Panc1 (cell line): Measurements from ENCODE around the gene APBB2. TPM values are rescaled to one million over a fixed set of nuclear protein-coding genes. Genes with fewer than 3 reads are reported as not detected.

ENCODE experiments used
- ATAC-seq: fragments of 200-7000 bp; cut with Tn5 transposase; 2 replicates; pipeline ENCODE4 v1.9.1; 2020; ENCODE audit warnings: mild to moderate bottlenecking, moderate library complexity
- BruUV-seq: library from RNA; stranded (reverse); fragments of 400-500 nt; replicated peaks from 2 replicates; lab custom pipeline; 2021; lab: Mats Ljungman, UMichigan
- CTCF ChIA-PET: fragments of 300-600 bp; sonication (Branson Sonifier 250); formaldehyde crosslinking; loops from one replicate; lab custom pipeline; 2022; ENCODE audit warnings: antibody characterized with exemption; lab: Charles Lee
- POLR2A ChIA-PET: fragments of 300-600 bp; sonication (Branson Sonifier 250); formaldehyde crosslinking; loops from one replicate; lab custom pipeline; 2022; ENCODE audit warnings: antibody characterized with exemption; lab: Charles Lee
- DNase-seq: peaks from one replicate; pipeline ENCODE4 v3.0.0-alpha.2; 2010; ENCODE audit warnings: low read depth, low spot score
- H3K27ac ChIP-seq: 2 replicates; pipeline ENCODE4 v1.5.1; 2011; ENCODE audit warnings: mild to moderate bottlenecking, low read length, inconsistent platforms
- H3K27me3 ChIP-seq: fragments of 200-500 bp; sonication (Bioruptor generic); 2 replicates; pipeline ENCODE4 v1.6.0; 2014; ENCODE audit warnings: low read length, inconsistent platforms; ENCODE audit not compliant: control insufficient read depth, insufficient read depth
- H3K36me3 ChIP-seq: fragments of 200-500 bp; sonication (Bioruptor generic); 2 replicates; pipeline ENCODE4 v1.5.1; 2014; ENCODE audit warnings: inconsistent platforms, mild to moderate bottlenecking, low read length, moderate library complexity; ENCODE audit not compliant: control insufficient read depth, insufficient read depth
- H3K4me1 ChIP-seq: 2 replicates; pipeline ENCODE4 v1.5.1; 2011; ENCODE audit warnings: inconsistent platforms, mild to moderate bottlenecking, low read length, moderate library complexity; ENCODE audit not compliant: control insufficient read depth, insufficient read depth
- H3K4me3 ChIP-seq, 2 experiments: 2 replicates each; pipeline ENCODE4 v1.5.1; 2011 to 2012; ENCODE audit warnings: low read depth in 2 of 2, low read length in 2 of 2, mild to moderate bottlenecking in 2 of 2, inconsistent platforms in 1 of 2, moderate library complexity in 1 of 2
- H3K9me3 ChIP-seq: fragments of 200-500 bp; sonication (Bioruptor generic); 2 replicates; pipeline ENCODE4 v1.5.1; 2014; ENCODE audit warnings: low read depth, mild to moderate bottlenecking, inconsistent platforms, low read length, moderate library complexity; ENCODE audit not compliant: control insufficient read depth, insufficient read depth
- CTCF ChIP-seq: fragments of 450-650 bp; IDR thresholded peaks from 2 replicates; pipeline ENCODE4 v1.5.1; 2017; ENCODE audit warnings: mild to moderate bottlenecking
- POLR2AphosphoS5 ChIP-seq: IDR thresholded peaks from 2 replicates; pipeline ENCODE4 v1.6.1; 2012; ENCODE audit warnings: mild to moderate bottlenecking, low read depth, low read length, moderate library complexity
- REST ChIP-seq, 2 experiments: IDR thresholded peaks; 2 replicates each; pipeline ENCODE4 v1.6.1; 2011 to 2012; ENCODE audit warnings: low read depth in 2 of 2, control low read depth in 1 of 2, low read length in 1 of 2, mild to moderate bottlenecking in 1 of 2, moderate library complexity in 1 of 2; ENCODE audit not compliant: insufficient read depth in 1 of 2
- SIN3A ChIP-seq: IDR thresholded peaks from 2 replicates; pipeline ENCODE4 v1.6.1; 2012; ENCODE audit warnings: low read depth, mild to moderate bottlenecking, low read length, moderate library complexity, borderline replicate concordance; ENCODE audit not compliant: insufficient read depth
- TCF7L2 ChIP-seq: IDR thresholded peaks from 2 replicates; pipeline ENCODE4 v1.6.1; 2011; ENCODE audit warnings: mild to moderate bottlenecking, low read depth, low read length, inconsistent platforms
- in situ Hi-C: cut with HindIII; loops from 2 replicates; pipeline ENCODE4 v1.10.0; 2016; ENCODE audit warnings: low sequenced_read_pairs, low pct_unique_long_range_greater_than_20kb
- intact Hi-C: fragments of 100-400 bp; cut with micrococcal nuclease; formaldehyde crosslinking; loops from one replicate; pipeline ENCODE4 v1.10.0; 2022; ENCODE audit not compliant: unreplicated experiment
- total RNA-seq: library from RNA; stranded (reverse); gene quantifications from one replicate; pipeline ENCODE4 v1.2.1, GENCODE V29; 2021; ENCODE audit not compliant: unreplicated experiment

APBB2 gene
- total RNA-seq, 1 experiment from 2014 or later, result 27.1 TPM

- no peaks in the 10 kb centered on the region for H3K4me1 ChIP-seq
- no peaks in the 10 kb centered on the region for H3K27me3 ChIP-seq
- H3K27ac ChIP-seq, result no peak overlapping the region
- no peaks in the 10 kb centered on the region for H3K36me3 ChIP-seq
- H3K9me3 ChIP-seq, result no peaks in the 10 kb centered on the region
- BruUV-seq, result no TSS peak
- DNase-seq, result no peak
- H3K4me3 ChIP-seq, result no peak overlapping the region
- POLR2A ChIA-PET, result no interaction called here
- intact Hi-C loops (no loop called here), in situ Hi-C loops (no loop called here)
- ATAC-seq, result no peak
- TF ChIP-seq POLR2AphosphoS5, result no peak
- TF ChIP-seq SIN3A, result no peak
- TF ChIP-seq CTCF, result no peak
- no peak for TF ChIP-seq REST (IDR thresholded peaks at IDR 0.05; ENCODE audit: insufficient read depth in 1 of 2, low read depth in 2 of 2, low read length in 1 of 2)
- TF ChIP-seq TCF7L2, result no peak
- CTCF ChIA-PET, result no interaction called here
These were observed 348.6 kb downstream of the APBB2 start for GRCh38 chr4:40865696-40866095.

GRCh38 chr4:40864531-40864930, 349.8 kb downstream of the APBB2 start:
- ChIA-PET CTCF (no interaction called here), POLR2A (no interaction called here)
- Histone ChIP-seq H3K4me3 (no peak overlapping the region), H3K4me1 (no peaks in the 10 kb centered on the region), H3K27me3 (no peaks in the 10 kb centered on the region), H3K36me3 (no peaks in the 10 kb centered on the region), H3K9me3 (no peaks in the 10 kb centered on the region), H3K27ac (no peak overlapping the region)
- TF ChIP-seq POLR2AphosphoS5 (no peak), SIN3A (no peak), CTCF (no peak), REST (IDR thresholded peaks at IDR 0.05; ENCODE audit: insufficient read depth in 1 of 2, low read depth in 2 of 2, low read length in 1 of 2) (no peak), TCF7L2 (no peak)
- BruUV-seq, result no TSS peak
- DNase-seq (no peak), ATAC-seq (no peak)
- intact Hi-C loops, result no loop called here
- in situ Hi-C loops, result no loop called here
